GM18873 (cell line): ENCODE measurements around the gene TIGD3.

ENCODE experiments used
- ATAC-seq: cut with Tn5 transposase; IDR thresholded peaks from one replicate; pipeline ENCODE4 v1.9.1; 2021; ENCODE audit warnings: mild to moderate bottlenecking, moderate library complexity, moderate number of reproducible peaks; ENCODE audit not compliant: unreplicated experiment, low FRiP score

The TIGD3 gene, protein sequence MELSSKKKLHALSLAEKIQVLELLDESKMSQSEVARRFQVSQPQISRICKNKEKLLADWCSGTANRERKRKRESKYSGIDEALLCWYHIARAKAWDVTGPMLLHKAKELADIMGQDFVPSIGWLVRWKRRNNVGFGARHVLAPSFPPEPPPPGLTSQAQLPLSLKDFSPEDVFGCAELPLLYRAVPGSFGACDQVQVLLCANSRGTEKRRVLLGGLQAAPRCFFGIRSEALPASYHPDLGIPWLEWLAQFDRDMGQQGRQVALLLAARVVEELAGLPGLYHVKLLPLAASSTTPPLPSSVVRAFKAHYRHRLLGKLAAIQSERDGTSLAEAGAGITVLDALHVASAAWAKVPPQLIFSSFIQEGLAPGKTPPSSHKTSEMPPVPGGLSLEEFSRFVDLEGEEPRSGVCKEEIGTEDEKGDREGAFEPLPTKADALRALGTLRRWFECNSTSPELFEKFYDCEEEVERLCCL

DNA sequence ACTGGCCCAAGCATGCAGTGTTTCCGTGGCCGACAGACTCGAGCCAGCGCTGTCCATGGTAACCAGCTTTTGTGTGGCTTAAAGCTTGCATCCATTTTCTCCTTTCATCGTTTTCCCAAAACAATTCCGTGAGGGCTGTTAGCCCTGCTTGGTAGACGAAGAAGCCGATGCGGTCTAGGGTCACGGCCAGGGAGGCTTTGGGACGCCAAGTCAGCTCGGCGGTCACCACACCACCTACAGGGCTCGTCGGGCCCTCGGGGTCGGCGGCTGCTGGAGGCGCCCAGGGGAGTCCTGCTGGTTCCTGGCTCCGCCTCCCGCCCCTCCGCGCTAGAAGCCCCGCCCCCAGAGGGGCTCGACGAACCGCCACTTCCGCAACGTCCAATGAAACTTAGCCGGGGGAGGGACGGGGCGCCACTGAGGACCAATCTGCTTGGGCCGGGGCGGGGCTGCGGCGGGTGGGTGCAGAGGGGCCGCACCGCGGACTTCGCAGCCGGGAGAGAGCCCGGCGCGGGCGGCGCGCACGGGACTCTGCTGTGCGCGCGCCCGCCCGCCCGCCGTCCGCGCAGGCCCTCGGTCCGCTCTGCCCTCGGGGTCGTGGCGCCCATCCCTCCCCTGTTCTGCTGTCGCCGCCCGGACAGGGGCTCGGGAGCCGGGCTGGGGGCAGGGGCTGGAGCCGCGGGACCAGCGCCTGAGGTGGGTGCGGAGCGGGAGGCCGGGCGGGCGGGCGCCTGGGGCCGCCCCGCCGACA, at the start of gene TIGD3:
Gene TIGD3 (plus strand): TSS at position 487 of the 748 bp plus-strand sequence. CDS start 1,058 bp downstream, outside the sequence.
- ATAC-seq: peak; percentile 62

GRCh38 chr11:65305501-65306268, 48.9 kb upstream of the TIGD3 start:
- ATAC-seq: no peak

GRCh38 chr11:65307298-65308229, 47.0 kb upstream of the TIGD3 start:
- no peak for ATAC-seq

- no peak for ATAC-seq
Observed at GRCh38 chr11:65308281-65308891, 46.2 kb upstream of the TIGD3 start.

DNA sequence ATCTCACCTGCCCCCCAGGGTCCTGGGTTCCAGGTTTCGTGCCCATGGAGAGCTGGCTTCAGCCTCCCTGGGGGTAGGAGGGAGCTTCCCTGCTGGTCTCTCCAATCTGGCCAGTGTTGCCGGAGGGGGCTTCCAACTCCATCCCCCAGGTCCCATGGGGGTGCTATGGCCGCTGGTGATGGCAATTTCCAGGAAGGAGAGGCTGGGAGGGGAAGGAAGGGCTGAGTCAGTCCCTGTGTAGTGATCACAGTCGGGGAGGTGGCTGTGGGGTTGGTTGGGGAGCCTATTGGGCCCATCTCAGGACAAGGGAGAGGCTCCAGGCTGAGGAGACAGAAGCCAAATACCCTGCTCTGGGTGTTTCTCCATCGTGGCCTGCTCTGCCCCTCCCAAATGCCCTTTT, 45.5 kb upstream of the TIGD3 start:
- no peak for ATAC-seq

DNA sequence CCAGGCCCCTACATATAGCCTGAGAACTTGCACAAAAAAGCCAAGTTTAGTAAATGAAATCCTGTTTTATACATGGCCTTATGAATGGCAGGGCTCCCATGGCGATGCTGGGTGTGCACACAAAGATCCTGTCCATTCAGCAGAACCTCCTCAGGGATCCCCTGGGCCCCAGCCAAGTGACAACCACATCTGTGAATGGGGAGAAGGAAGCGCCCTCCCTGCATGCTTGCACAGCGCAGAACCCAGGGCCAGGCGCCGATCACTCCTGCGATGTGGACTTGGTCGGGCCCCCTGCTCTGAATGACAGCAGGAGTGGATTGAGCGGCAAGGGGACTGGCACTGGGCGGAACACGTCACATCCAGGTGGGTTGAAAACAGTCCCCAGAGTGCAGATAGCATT, 44.3 kb upstream of the TIGD3 start:
- ATAC-seq: no peak

DNA sequence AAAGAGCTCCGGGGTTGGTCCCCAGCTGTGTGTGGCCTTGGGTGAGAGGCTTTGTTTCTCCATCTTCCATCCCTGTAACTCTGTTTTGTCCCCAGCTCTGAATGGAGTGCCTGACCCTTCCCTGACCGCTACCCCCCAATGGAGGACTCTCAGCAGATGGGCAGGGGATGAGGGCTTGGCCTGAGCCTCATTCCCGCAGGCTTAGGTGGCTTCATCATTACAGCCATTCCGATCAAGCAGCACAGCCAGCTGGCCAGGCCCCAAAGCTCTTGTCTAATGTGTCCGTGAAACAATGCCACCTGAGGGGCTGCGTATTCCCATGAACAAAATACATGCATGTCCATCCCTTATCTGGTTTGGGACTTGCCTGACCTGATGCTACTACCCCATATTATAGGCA, 43.8 kb upstream of the TIGD3 start:
- ATAC-seq: no peak

GRCh38 chr11:65311170-65311678, 43.3 kb upstream of the TIGD3 start:
- ATAC-seq: no peak

DNA sequence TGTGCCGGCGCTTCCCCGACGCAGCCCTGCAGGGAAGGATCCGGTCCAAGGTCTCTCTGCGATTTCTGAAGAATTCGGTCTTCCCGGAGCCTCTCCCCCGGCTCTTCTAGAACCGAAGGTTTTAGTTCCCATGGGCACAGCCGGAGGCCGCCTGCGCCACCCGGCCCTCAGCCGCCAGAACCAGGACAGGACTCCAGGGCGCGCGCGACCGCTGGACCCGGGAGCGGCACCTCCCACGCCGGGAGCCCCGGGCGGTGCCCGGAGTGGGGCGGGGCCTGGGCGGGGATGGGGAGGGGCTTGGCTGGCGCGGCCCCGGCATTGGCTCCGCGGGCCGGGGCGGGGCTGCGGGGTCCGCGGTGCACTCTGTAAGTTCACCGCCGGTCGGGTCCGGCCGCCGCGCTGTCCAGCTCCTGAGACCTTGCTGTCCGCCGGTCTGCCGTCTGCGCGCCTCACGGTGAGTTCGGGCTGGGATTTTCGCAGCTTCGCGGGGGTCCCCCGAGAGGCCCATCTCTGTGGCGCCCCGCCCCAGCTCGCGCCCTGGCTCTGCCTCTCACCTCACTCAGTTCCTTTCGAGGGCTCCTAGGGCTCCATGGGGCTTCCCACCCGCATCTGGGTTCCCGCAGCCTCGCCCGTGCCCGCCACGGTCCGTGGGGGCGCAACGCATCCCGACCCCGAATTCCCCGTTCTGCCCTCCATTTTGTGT, 39.9 kb upstream of the TIGD3 start, which contains the start of gene CDC42EP2:
Gene CDC42EP2 (plus strand): TSS at position 366 of the 703 bp plus-strand sequence. CDS start 6,033 bp downstream, outside the sequence.
- ATAC-seq: no peak

- no peak for ATAC-seq
Observed at GRCh38 chr11:65315204-65315865, 39.2 kb upstream of the TIGD3 start.

DNA sequence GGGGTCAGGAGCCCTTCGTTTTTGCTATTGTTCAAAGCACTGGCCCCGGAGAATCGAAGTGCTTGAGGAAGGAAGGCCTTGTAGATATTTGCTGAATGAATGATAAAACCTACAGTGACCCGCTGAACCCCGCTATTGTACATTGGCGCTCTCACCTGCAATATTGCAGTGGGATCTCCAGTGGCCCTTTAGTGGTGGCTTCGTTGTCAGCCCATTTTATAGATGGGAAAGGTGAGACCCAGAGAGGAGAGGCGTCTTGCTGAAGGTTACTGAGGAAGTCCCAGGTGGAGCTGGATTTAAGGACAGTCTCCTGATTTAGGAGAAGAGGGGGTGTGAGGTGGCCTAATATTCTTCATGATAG, 38.7 kb upstream of the TIGD3 start:
- no peak for ATAC-seq

DNA sequence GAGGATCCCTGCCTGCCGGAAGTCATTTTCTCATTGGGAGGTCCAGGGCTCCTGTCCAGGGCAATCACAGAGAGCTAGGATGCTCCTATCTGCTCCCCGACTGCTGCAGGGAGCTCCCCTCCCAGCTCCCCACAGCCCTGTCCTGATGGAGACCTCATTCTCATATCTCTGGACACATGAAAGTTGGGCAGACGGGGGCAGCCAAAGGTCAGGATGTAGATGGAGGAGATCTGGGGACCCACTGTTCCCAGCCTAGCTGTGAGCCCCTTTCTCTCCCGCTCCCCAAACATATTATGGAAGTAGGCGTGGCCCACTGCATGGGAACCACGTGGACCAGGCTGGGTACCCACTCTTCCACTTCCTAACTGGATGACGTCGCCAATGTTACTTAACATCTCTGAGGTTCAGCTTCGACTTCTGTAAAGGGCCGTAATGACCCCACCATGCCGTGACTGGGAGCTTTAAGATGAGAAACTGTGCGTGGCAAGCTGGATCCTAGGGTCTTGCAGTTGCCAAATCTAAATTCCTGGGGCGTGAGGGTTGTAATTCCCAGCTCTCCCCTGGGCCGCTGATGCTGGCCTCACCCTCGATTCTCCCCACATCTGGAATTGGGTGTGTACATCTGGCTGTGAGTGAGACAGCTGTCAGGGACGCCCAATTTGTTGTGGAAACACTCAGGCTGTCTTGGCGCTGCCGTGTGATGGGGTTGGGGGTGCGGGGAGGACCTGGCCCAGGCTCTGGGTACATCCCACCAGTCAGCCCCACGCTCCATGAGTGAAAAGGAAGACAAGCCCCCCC, 38.1 kb upstream of the TIGD3 start:
- ATAC-seq: no peak

DNA sequence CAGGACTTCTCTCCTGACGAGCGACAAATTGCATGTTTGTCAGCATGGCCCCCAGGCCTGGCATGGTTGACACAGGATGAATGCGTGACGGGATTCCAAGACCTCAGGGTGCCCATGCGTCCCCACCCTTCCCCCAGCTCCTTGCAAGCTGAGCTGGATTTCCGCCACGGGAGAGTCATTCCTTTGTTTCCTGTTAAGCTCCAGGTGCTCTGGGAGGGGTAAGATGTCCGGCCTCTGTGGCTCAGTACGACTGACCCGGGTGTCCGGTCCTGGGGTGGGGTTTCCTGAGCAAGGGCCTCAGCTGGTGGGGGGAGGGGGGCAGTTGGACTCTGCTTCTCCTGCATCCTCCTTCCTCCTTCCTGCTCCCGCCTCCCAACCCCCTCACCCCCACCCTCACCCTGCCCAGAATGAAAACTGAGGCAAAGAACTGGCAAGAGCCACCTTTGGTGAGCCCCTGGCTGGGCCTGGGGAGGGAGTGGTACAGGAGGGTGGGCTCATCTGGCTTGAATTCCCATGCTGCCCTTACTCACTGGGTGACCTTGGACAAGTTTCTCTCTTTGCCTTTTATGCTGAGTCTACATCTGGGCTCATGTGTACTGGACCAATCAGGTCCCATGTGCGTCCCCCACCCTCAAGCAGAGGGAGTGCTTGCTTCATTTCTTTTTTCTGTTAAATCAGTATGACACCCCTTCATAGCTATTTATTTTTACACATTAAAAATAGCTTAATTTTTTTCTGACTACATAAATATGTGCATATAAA, 37.3 kb upstream of the TIGD3 start:
- no peak for ATAC-seq

DNA sequence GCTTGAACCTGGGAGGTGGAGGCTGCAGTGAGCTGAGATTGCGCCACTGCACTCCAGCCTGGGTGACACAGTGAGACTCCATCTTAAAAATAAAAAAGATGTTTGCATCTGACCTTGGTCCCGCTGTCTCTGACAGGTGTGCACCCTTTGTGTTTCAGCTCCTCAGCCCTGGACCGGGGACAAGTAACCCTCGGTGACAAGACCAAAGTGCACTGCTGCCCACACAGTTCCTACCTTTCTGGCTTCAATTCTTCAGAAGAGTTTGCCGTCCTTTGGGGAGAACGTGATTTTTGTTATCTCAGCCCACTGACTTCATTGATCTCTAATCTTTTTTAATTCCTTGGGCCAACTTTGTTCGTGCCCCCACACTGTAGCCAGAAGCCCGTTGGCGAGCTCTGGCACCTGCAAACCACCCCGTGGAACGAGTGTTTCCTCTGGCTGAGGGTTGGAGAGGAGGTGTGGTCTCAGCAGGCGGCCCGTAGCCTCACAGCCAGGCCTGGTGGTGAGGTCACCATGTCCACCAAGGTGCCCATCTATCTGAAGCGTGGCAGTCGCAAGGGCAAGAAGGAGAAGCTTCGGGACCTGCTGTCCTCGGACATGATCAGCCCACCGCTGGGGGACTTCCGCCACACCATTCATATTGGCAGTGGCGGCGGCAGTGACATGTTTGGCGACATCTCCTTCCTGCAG, 34.0 kb upstream of the TIGD3 start:
- no peak for ATAC-seq

DNA sequence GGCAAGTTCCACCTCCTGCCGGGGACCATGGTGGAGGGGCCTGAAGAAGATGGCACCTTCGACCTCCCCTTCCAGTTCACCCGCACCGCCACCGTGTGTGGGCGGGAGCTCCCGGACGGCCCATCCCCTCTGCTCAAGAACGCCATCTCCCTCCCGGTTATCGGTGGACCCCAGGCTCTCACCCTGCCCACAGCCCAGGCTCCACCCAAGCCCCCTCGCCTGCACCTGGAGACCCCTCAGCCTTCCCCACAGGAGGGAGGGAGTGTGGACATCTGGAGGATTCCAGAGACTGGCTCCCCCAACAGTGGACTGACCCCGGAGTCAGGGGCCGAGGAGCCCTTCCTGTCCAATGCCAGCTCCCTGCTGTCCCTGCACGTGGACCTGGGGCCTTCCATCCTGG, 33.5 kb upstream of the TIGD3 start:
- no peak for ATAC-seq
